NT2/D1 (cell line): ENCODE results near the gene DRC7.

Experiments
- SUZ12 ChIP-seq: IDR thresholded peaks from 2 replicates; pipeline ENCODE4 v1.6.1; 2011; ENCODE audit not compliant: insufficient read length, insufficient read depth; ENCODE audit errors: extremely low read depth
- YY1 ChIP-seq: IDR thresholded peaks from 2 replicates; pipeline ENCODE4 v1.6.1; 2011; ENCODE audit not compliant: insufficient read length, insufficient read depth

- TF ChIP-seq YY1 (no peak), SUZ12 (no peak)
These were observed 17.4 kb downstream of the DRC7 start for GRCh38 chr16:57711993-57712392.
